GM23338 (cell line): ENCODE data around the gene IL22RA1. TPM values are rescaled to one million over a fixed set of nuclear protein-coding genes. Genes with fewer than 3 reads are reported as not detected.

Experiments
- ATAC-seq: fragments of 200-7000 bp; cut with Tn5 transposase; 3 replicates; pipeline ENCODE4 v1.9.1; 2020
- DNase-seq: peaks from one replicate; pipeline ENCODE4 v3.0.0-alpha.2; 2015; ENCODE audit warnings: low spot score
- H2AFZ ChIP-seq: fragments of 200-600 bp; sonication (generic); 2 replicates; pipeline ENCODE4 v1.8.0; 2016; ENCODE audit warnings: antibody characterized with exemption, mild to moderate bottlenecking, moderate library complexity
- H3F3A ChIP-seq: fragments of 200-600 bp; sonication (generic); replicated peaks from 2 replicates; pipeline ENCODE4 v1.8.0; 2017; ENCODE audit warnings: antibody characterized with exemption, mixed run types, low read depth
- H3K27ac ChIP-seq: fragments of 200-600 bp; sonication (generic); 2 replicates; pipeline ENCODE4 v1.6.1; 2016; ENCODE audit warnings: low read depth
- H3K27me3 ChIP-seq: fragments of 200-600 bp; sonication (generic); 2 replicates; pipeline ENCODE4 v1.8.0; 2016; ENCODE audit warnings: mild to moderate bottlenecking, mixed run types, moderate library complexity; ENCODE audit not compliant: insufficient read depth
- H3K36me3 ChIP-seq: fragments of 200-600 bp; sonication (generic); 2 replicates; pipeline ENCODE4 v1.8.0; 2016; ENCODE audit warnings: mild to moderate bottlenecking; ENCODE audit not compliant: insufficient read depth
- H3K4me1 ChIP-seq: fragments of 200-600 bp; sonication (generic); 2 replicates; pipeline ENCODE4 v1.8.0; 2016; ENCODE audit warnings: mild to moderate bottlenecking, moderate library complexity; ENCODE audit not compliant: insufficient read depth
- H3K4me2 ChIP-seq: fragments of 200-600 bp; sonication (generic); 2 replicates; pipeline ENCODE4 v1.7.1; 2017; ENCODE audit warnings: mixed run types
- H3K4me3 ChIP-seq: fragments of 200-600 bp; sonication (generic); 2 replicates; pipeline ENCODE4 v1.6.1; 2016; ENCODE audit warnings: mixed run types
- H3K79me2 ChIP-seq: fragments of 200-600 bp; sonication (generic); replicated peaks from 2 replicates; pipeline ENCODE4 v1.8.0; 2017; ENCODE audit warnings: mild to moderate bottlenecking; ENCODE audit not compliant: insufficient read depth
- H3K9me2 ChIP-seq: fragments of 200-600 bp; sonication (generic); 2 replicates; pipeline ENCODE4 v1.8.0; 2017; ENCODE audit not compliant: insufficient read depth
- H4K20me1 ChIP-seq: fragments of 200-600 bp; sonication (generic); replicated peaks from 2 replicates; pipeline ENCODE4 v1.8.0; 2017; ENCODE audit warnings: mild to moderate bottlenecking; ENCODE audit not compliant: insufficient read depth
- H3K27ac Mint-ChIP-seq: 2 replicates; pipeline ENCODE4 v1.8.0; 2020; ENCODE audit warnings: inconsistent platforms, mild to moderate bottlenecking, moderate library complexity, mixed read lengths
- H3K27me3 Mint-ChIP-seq: 3 replicates; pipeline ENCODE4 v1.8.0; 2022; ENCODE audit warnings: low read depth, mild to moderate bottlenecking, moderate library complexity, mixed read lengths, inconsistent platforms; ENCODE audit not compliant: insufficient read depth, poor library complexity
- H3K36me3 Mint-ChIP-seq: 3 replicates; pipeline ENCODE4 v1.8.0; 2021; ENCODE audit warnings: low read depth, mild to moderate bottlenecking, inconsistent platforms, moderate library complexity, mixed read lengths
- H3K4me1 Mint-ChIP-seq: 3 replicates; pipeline ENCODE4 v1.8.0; 2020; ENCODE audit warnings: mild to moderate bottlenecking, inconsistent platforms, mixed read lengths
- H3K4me3 Mint-ChIP-seq: 3 replicates; pipeline ENCODE4 v1.8.0; 2021; ENCODE audit warnings: moderate library complexity, mild to moderate bottlenecking, inconsistent platforms, mixed read lengths
- H3K9me3 Mint-ChIP-seq: 3 replicates; pipeline ENCODE4 v1.8.0; 2020; ENCODE audit warnings: moderate library complexity, mild to moderate bottlenecking, inconsistent platforms, mixed read lengths
- CREB1 ChIP-seq: fragments of 250-450 bp; sonication (Bioruptor Pico); IDR thresholded peaks from 2 replicates; pipeline ENCODE4 v1.5.0; 2020; ENCODE audit warnings: low read depth, mild to moderate bottlenecking, moderate library complexity
- EZH2phosphoT487 ChIP-seq: fragments of 200-600 bp; sonication (generic); IDR thresholded peaks from one replicate; pipeline ENCODE4 v1.8.1; 2018; ENCODE audit warnings: antibody characterized with exemption; ENCODE audit not compliant: unreplicated experiment
- JUNB ChIP-seq: IDR thresholded peaks from one replicate; pipeline ENCODE4 v1.6.1; 2016; ENCODE audit warnings: antibody characterized with exemption; ENCODE audit not compliant: unreplicated experiment
- NANOG ChIP-seq: IDR thresholded peaks from 2 replicates; pipeline ENCODE4 v1.6.1; 2016; ENCODE audit warnings: antibody characterized with exemption, borderline replicate concordance
- POLR2AphosphoS5 ChIP-seq: IDR thresholded peaks from 2 replicates; pipeline ENCODE4 v1.6.1; 2016; ENCODE audit warnings: antibody characterized with exemption, low read depth
- STAT1 ChIP-seq: IDR thresholded peaks from one replicate; pipeline ENCODE4 v1.6.1; 2016; ENCODE audit warnings: antibody characterized with exemption; ENCODE audit not compliant: unreplicated experiment
- ZNF114 ChIP-seq: fragments of 250-450 bp; sonication (Bioruptor Pico); IDR thresholded peaks from 2 replicates; pipeline ENCODE4 v1.5.0; 2020; ENCODE audit warnings: mild to moderate bottlenecking, moderate library complexity
- ZNF331 ChIP-seq: fragments of 250-450 bp; sonication (Bioruptor Pico); IDR thresholded peaks from 2 replicates; pipeline ENCODE4 v1.5.0; 2020; ENCODE audit warnings: low read depth, mild to moderate bottlenecking, moderate library complexity
- ZNF462 ChIP-seq: fragments of 250-450 bp; sonication (Bioruptor Pico); IDR thresholded peaks from 2 replicates; pipeline ENCODE4 v1.5.0; 2020; ENCODE audit warnings: mild to moderate bottlenecking, moderate library complexity
- polyA plus RNA-seq: library from polyadenylated mRNA; unstranded; fragments of >200 nt; fragmentation: Nextera tagmentation; extraction: Ambion mirVana; gene quantifications from 2 replicates; pipeline ENCODE4 v1.2.1, GENCODE V29; 2016
- total RNA-seq: library from RNA; depleted of rRNA; stranded (reverse); fragments of >200 nt; shearing (Covaris generic); gene quantifications from 2 replicates; pipeline ENCODE4 v1.2.3, GENCODE V29; 2014
- TF ChIP-seq, protein P1 (sequence below): IDR thresholded peaks from 2 replicates; pipeline ENCODE4 v1.6.1; 2016; ENCODE audit warnings: antibody characterized with exemption

The IL22RA1 gene
- total and polyA plus RNA-seq, 2 experiments from 2014 or later, result 0.11 to 0.28 TPM

- no peaks in the 10 kb centered on the region for H3K27me3 ChIP-seq
- no peaks in the 10 kb centered on the region for H3F3A ChIP-seq
- H3K79me2 ChIP-seq, result 0 out of 2 replicates have a peak, but pooled peaks cover 11% of the 10 kb centered on the region
- Mint-ChIP-seq H3K27ac (no peak overlapping the region), H3K4me1 (peaks cover 10% of the 10 kb centered on the region), H3K4me3 (peak overlapping the region; percentile 74), H3K27me3 (peaks cover 18% of the 10 kb centered on the region), H3K36me3 (no peaks in the 10 kb centered on the region; the same call in 1 of the 3 replicates), H3K9me3 (no peaks in the 10 kb centered on the region; the same call in 2 of the 3 replicates)
- no peak for DNase-seq
- peaks cover 12% of the 10 kb centered on the region for H3K4me1 ChIP-seq
- H3K4me2 ChIP-seq, result peak overlapping the region; percentile 91
- no peaks in the 10 kb centered on the region for H3K9me2 ChIP-seq
- ATAC-seq, result no peak
- peak overlapping the region; percentile 89 for H3K4me3 ChIP-seq
- no peak overlapping the region for H3K27ac ChIP-seq
- H3K36me3 ChIP-seq, result no peaks in the 10 kb centered on the region
- peak overlapping the region; percentile 72; the same call in 1 of the 2 replicates for H2AFZ ChIP-seq
- TF ChIP-seq JUNB, result no peak
- no peak for TF ChIP-seq ZNF331
- TF ChIP-seq POLR2AphosphoS5, result no peak
- TF ChIP-seq CREB1, result no peak
- TF ChIP-seq NANOG, result no peak
- TF ChIP-seq EZH2phosphoT487, result no peak
- no peak for TF ChIP-seq ZNF114 (CRISPR knock-in tag)
- TF ChIP-seq ZNF462, result no peak
- no peak for TF ChIP-seq STAT1
- TF ChIP-seq, protein P1, sequence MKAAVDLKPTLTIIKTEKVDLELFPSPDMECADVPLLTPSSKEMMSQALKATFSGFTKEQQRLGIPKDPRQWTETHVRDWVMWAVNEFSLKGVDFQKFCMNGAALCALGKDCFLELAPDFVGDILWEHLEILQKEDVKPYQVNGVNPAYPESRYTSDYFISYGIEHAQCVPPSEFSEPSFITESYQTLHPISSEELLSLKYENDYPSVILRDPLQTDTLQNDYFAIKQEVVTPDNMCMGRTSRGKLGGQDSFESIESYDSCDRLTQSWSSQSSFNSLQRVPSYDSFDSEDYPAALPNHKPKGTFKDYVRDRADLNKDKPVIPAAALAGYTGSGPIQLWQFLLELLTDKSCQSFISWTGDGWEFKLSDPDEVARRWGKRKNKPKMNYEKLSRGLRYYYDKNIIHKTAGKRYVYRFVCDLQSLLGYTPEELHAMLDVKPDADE, result no peak
- no peaks in the 10 kb centered on the region; the same call in 1 of the 2 replicates for H4K20me1 ChIP-seq
Observed at GRCh38 chr1:24186031-24186710, 43.2 kb upstream of the IL22RA1 start.
